ENCODE data around the gene SRSF2. TPM values are rescaled to one million over a fixed set of nuclear protein-coding genes. Genes with fewer than 3 reads are reported as not detected.
A peak's percentile ranks its signal among the peaks of the same experiment; 100 is the strongest.

The SRSF2 gene
- total RNA-seq, 1 donor from 2014 or later, result 215 TPM

DNA sequence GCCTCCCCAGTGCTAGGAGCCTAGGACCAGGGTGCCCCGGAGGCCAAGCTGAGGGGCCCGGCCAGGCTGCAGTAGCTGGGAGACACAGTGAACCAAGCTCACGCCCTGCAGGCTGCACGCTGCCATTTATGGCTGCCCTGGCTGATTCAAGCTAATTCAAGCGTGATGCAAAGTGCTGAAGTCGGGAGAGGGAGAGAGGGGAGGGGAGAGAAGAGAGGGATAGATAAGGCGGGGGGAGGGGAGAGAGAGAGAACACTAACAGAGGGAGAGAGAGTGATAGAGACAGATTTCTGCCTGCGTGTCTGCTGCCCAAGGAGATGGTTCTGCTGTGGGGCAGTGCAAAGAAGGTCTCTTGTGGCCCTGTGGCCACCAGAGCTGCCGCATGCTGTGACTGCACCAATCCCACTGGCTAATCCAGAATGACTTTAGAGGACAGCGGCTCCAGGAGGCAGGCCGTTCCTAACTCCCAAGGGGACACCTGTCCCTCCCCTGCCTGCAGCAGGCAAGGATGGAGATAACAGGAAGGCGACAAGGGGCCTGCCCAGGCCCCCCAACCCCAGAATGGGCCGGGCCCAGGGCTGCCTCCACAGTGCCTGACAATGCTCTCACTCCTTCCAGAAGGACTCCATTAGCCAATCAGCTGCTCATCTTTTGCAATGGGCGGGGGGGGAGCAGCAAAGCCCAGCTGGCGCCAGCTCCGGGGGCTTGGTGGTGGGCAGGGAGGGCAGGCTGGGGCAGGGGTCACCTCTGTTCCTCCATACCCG is 39.2 kb downstream of the SRSF2 start:
- DNase-seq (ENCODE audit: low spot score), result no peak
- TF ChIP-seq, protein P1, sequence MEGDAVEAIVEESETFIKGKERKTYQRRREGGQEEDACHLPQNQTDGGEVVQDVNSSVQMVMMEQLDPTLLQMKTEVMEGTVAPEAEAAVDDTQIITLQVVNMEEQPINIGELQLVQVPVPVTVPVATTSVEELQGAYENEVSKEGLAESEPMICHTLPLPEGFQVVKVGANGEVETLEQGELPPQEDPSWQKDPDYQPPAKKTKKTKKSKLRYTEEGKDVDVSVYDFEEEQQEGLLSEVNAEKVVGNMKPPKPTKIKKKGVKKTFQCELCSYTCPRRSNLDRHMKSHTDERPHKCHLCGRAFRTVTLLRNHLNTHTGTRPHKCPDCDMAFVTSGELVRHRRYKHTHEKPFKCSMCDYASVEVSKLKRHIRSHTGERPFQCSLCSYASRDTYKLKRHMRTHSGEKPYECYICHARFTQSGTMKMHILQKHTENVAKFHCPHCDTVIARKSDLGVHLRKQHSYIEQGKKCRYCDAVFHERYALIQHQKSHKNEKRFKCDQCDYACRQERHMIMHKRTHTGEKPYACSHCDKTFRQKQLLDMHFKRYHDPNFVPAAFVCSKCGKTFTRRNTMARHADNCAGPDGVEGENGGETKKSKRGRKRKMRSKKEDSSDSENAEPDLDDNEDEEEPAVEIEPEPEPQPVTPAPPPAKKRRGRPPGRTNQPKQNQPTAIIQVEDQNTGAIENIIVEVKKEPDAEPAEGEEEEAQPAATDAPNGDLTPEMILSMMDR (IDR thresholded peaks at IDR 0.05; ENCODE audit: unreplicated experiment), result no peak
- peaks cover 8% of the 10 kb centered on the region for H3K4me1 Mint-ChIP-seq (ENCODE audit: unreplicated experiment)
- H3K27me3 Mint-ChIP-seq (ENCODE audit: unreplicated experiment), result peaks cover 4% of the 10 kb centered on the region
- no peak overlapping the region for H3K27ac Mint-ChIP-seq (ENCODE audit: unreplicated experiment)
- H3K9me3 Mint-ChIP-seq (ENCODE audit: unreplicated experiment), result no peaks in the 10 kb centered on the region
- H3K36me3 Mint-ChIP-seq (ENCODE audit: low read depth, unreplicated experiment), result no peaks in the 10 kb centered on the region
- H3K4me3 Mint-ChIP-seq (ENCODE audit: unreplicated experiment), result no peak overlapping the region

DNA sequence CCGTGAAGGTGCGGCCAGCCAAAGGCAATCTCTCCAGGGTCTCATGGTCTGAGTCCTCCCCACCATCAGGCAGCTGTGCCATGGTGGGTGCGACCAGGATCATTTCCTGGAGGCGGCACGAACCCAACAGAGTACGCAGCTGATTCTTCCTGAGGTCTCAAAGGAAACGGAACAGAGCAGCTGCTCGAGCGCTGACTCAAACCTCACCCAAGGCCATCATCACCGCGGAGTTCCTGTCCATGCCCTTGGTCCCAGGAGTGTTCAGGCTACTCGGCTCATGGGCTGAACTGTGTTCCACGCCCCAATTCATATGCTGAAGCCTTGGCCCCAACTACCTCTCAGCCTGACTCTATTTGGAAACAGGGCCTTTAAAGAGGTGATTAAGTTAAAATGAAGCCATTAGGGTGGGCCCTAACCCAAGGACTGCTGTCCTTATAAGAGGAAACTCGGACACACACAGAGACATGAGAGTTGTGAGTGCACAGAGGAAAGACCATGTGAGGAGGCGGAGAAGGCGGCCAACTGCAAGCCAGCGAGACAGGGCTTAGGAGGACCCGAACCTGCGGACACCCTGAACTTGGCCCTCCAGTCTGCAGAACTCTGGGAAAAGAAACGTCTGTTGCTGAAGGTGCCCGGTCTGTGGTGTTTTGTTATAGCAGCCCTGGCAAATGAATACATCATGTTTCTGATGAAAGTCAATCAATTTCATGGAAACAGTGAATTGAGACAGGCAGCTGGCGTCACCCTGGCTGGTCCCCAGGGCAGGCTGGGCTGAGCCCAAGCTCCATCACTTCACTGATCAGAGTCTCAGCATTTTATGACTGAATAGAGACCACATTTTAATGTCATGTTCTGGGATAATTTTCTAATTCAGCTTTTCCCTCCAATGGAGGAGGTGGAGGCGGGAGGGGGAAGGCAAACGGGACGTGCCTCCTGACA is 40.1 kb downstream of the SRSF2 start:
- Mint-ChIP-seq H3K4me1 (ENCODE audit: unreplicated experiment) (peaks cover 8% of the 10 kb centered on the region), H3K27me3 (ENCODE audit: unreplicated experiment) (peaks cover 4% of the 10 kb centered on the region), H3K4me3 (ENCODE audit: unreplicated experiment) (peak overlapping the region; percentile 63), H3K27ac (ENCODE audit: unreplicated experiment) (no peak overlapping the region), H3K9me3 (ENCODE audit: unreplicated experiment) (no peaks in the 10 kb centered on the region), H3K36me3 (ENCODE audit: low read depth, unreplicated experiment) (no peaks in the 10 kb centered on the region)
- TF ChIP-seq, protein P1 (IDR thresholded peaks at IDR 0.05; ENCODE audit: unreplicated experiment), result no peak
- DNase-seq (ENCODE audit: low spot score), result no peak

DNA sequence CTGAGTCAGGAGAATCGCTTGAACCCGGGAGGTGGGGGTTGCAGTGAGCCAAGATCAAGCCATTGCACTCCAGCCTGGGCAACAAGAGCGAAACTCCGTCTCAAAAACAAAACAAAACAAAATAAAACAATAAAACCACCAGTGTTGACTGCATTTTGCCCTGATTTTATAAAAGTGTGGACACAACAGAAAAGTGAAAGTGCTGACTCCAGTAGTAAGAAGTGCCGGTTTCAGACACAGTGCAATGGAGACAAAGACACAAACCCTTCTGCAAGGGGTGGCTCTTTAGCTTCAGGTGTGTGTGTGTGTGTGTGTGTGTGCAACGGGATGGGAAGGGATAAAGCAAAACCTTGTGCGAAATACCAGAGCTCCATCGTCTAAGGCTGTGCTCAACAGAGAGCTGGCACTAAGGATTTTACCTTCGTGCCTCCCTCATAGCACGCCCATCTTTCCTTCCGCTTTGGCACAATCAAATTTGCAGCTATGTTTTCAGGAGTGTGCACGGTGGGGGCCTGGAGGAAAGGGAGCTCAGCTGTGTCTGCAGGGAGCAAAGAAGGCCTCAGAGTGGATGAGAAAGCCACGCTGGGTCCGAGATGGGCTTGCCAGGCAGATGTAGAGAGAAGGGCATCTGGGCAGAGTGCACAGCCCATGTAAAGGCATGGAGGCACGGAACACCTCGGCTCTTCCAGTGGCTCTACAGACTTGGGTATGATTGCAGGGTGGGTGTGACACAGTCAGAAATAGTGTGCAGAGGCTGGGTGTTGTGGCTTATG is 41.9 kb downstream of the SRSF2 start:
- H3K27me3 Mint-ChIP-seq (ENCODE audit: unreplicated experiment), result peaks cover 3% of the 10 kb centered on the region
- no peak for DNase-seq (ENCODE audit: low spot score)

DNA sequence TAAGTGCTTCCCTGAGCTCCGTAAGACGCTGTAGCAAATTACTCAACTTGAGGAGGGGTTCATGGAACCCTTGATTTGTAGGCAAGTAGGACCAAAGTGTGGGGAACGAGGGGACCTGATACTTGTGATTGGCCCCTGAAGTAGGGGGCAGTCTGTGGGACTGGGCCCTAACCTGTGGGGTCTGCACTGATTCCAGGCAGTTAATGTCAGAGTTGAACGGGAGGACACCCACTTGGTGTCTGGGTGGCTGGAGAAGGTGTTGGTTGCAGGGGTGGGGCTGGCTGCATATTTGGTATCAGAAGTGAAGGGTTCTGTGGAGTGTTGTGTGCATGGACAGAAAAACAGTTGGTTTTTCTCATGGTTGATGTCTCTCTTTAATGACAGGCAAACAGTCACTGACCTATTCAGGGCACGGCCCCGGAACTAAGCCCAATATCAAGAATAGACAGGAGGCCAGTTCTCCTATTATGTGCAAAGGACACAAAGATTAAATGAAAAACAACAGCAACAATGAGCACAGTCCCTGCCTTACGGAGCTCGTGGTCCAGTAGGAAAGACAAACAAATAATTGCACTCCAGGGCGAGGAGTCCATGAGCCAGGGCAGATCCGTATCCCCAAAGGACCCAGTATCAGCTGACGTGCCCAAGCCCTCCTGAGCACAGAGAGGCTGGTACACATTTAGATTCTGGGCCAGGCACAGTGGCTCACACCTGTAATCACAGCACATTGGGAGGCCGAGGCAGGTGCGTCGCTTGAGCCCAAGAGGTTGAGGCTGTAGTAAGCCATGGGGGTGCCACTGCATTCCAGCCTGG is 45.5 kb downstream of the SRSF2 start:
- H3K4me1 Mint-ChIP-seq (ENCODE audit: unreplicated experiment), result peaks cover 4% of the 10 kb centered on the region
- TF ChIP-seq, protein P1 (IDR thresholded peaks at IDR 0.05; ENCODE audit: unreplicated experiment), result no peak
- H3K4me3 Mint-ChIP-seq (ENCODE audit: unreplicated experiment), result no peak overlapping the region
- no peaks in the 10 kb centered on the region for H3K36me3 Mint-ChIP-seq (ENCODE audit: low read depth, unreplicated experiment)
- no peaks in the 10 kb centered on the region for H3K9me3 Mint-ChIP-seq (ENCODE audit: unreplicated experiment)
- no peak for DNase-seq (ENCODE audit: low spot score)
- peaks cover 6% of the 10 kb centered on the region for H3K27me3 Mint-ChIP-seq (ENCODE audit: unreplicated experiment)
- H3K27ac Mint-ChIP-seq (ENCODE audit: unreplicated experiment), result no peak overlapping the region

More for the DNA sequence above, 41.9 kb downstream of the SRSF2 start:
- Mint-ChIP-seq H3K4me3 (ENCODE audit: unreplicated experiment) (no peak overlapping the region), H3K27ac (ENCODE audit: unreplicated experiment) (no peak overlapping the region), H3K9me3 (ENCODE audit: unreplicated experiment) (no peaks in the 10 kb centered on the region), H3K4me1 (ENCODE audit: unreplicated experiment) (no peaks in the 10 kb centered on the region), H3K36me3 (ENCODE audit: low read depth, unreplicated experiment) (no peaks in the 10 kb centered on the region)
- TF ChIP-seq, protein P1 (IDR thresholded peaks at IDR 0.05; ENCODE audit: unreplicated experiment), result no peak

All from endothelial cell (in vitro differentiated cells).